Choroid plexus epithelial cell (primary cell): ENCODE measurements around the gene ZNF521.

Experiments used
- DNase-seq: peaks from one replicate; pipeline ENCODE4 v3.0.0-alpha.2; 2010; ENCODE audit warnings: low read depth
- H3K4me3 ChIP-seq: 2 replicates; pipeline ENCODE4 v1.5.1; 2011; ENCODE audit warnings: low read depth, mild to moderate bottlenecking, control low read depth, low read length, moderate library complexity
- TF ChIP-seq, protein P1 (sequence below): conservative IDR thresholded peaks from 2 replicates; pipeline ENCODE4 v1.5.1; 2011; ENCODE audit warnings: low read depth, mild to moderate bottlenecking, control low read depth, inconsistent platforms, low read length, moderate library complexity

Gene ZNF521

DNA sequence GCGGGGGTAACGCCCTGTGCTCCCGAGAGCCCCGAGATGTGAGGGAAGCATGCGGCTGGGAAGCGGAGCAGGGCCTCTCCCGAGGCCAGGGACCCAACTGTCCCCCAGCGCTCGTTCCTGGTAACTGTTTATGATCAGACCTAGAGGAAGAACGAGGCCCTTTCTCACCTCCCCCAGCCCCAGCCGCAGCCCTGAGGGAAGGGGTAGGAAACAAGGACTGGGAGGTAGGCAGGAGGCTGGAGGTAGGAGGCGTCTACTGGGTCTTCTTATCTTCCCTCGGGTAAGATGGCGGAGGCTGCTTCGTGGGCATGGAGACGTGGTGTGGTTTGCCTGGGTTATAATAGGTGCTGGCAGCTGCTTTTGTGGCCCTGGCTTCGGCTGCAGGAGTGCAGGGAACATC, 335.8 kb downstream of the ZNF521 start:
- no peak overlapping the region for H3K4me3 ChIP-seq
- TF ChIP-seq, protein P1, sequence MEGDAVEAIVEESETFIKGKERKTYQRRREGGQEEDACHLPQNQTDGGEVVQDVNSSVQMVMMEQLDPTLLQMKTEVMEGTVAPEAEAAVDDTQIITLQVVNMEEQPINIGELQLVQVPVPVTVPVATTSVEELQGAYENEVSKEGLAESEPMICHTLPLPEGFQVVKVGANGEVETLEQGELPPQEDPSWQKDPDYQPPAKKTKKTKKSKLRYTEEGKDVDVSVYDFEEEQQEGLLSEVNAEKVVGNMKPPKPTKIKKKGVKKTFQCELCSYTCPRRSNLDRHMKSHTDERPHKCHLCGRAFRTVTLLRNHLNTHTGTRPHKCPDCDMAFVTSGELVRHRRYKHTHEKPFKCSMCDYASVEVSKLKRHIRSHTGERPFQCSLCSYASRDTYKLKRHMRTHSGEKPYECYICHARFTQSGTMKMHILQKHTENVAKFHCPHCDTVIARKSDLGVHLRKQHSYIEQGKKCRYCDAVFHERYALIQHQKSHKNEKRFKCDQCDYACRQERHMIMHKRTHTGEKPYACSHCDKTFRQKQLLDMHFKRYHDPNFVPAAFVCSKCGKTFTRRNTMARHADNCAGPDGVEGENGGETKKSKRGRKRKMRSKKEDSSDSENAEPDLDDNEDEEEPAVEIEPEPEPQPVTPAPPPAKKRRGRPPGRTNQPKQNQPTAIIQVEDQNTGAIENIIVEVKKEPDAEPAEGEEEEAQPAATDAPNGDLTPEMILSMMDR, result no peak
- no peak for DNase-seq
